Mesenchymal stem cell (in vitro differentiated cells and primary cell): ENCODE data around the gene ZBTB16.

ENCODE experiments used
- DNase-seq: peaks from one replicate; pipeline ENCODE4 v3.0.0-alpha.2; 2013
- H2AFZ ChIP-seq: one replicate; pipeline ENCODE4 v1.6.1; 2013; ENCODE audit warnings: low read depth, mild to moderate bottlenecking, control low read depth, inconsistent platforms, low read length, moderate library complexity
- H2AK5ac ChIP-seq: 2 replicates; pipeline ENCODE4 v1.6.1; 2013; ENCODE audit warnings: low read length, moderate library complexity, mild to moderate bottlenecking, inconsistent platforms; ENCODE audit not compliant: severe bottlenecking
- H2BK120ac ChIP-seq: one replicate; pipeline ENCODE4 v1.6.1; 2013; ENCODE audit warnings: low read depth, mild to moderate bottlenecking, inconsistent platforms, low read length, moderate library complexity
- H2BK12ac ChIP-seq, 2 experiments: one replicate each; pipeline ENCODE4 v1.6.1; 2013; ENCODE audit warnings: inconsistent platforms in 2 of 2, low read length in 2 of 2, mild to moderate bottlenecking in 2 of 2, moderate library complexity in 2 of 2, control low read depth in 1 of 2
- H2BK15ac ChIP-seq: one replicate; pipeline ENCODE4 v1.6.1; 2013; ENCODE audit warnings: mild to moderate bottlenecking, low read depth, inconsistent platforms; ENCODE audit not compliant: poor library complexity, severe bottlenecking
- H2BK5ac ChIP-seq: 2 replicates; pipeline ENCODE4 v1.6.1; 2013; ENCODE audit warnings: low read depth, mild to moderate bottlenecking, low read length, control low read depth, inconsistent platforms; ENCODE audit not compliant: poor library complexity, severe bottlenecking
- H3K14ac ChIP-seq, 2 experiments: one replicate each; pipeline ENCODE4 v1.6.1; 2013; ENCODE audit warnings: inconsistent platforms in 2 of 2, low read length in 2 of 2, control low read depth in 1 of 2, mild to moderate bottlenecking in 1 of 2, moderate library complexity in 1 of 2
- H3K18ac ChIP-seq, 2 experiments: one replicate each; pipeline ENCODE4 v1.6.1; 2013; ENCODE audit warnings: inconsistent platforms in 2 of 2, low read length in 2 of 2, control low read depth in 1 of 2, low read depth in 1 of 2, mild to moderate bottlenecking in 1 of 2
- H3K23ac ChIP-seq, 2 experiments: one replicate each; pipeline ENCODE4 v1.6.1; 2013; ENCODE audit warnings: inconsistent platforms in 2 of 2, low read length in 2 of 2, mild to moderate bottlenecking in 2 of 2, moderate library complexity in 2 of 2, control low read depth in 1 of 2
- H3K27ac ChIP-seq: 2 replicates; pipeline ENCODE4 v1.5.1; 2013; ENCODE audit warnings: mild to moderate bottlenecking, moderate library complexity, low read length, control low read depth, inconsistent platforms; ENCODE audit not compliant: poor library complexity, severe bottlenecking
- H3K27me3 ChIP-seq, 2 experiments: 2 replicates each; pipeline versions ENCODE4 v1.6.1 to v1.7.0; 2013; ENCODE audit warnings: low read length in 2 of 2, mild to moderate bottlenecking in 2 of 2, moderate library complexity in 2 of 2, control low read depth in 1 of 2, inconsistent platforms in 1 of 2; ENCODE audit not compliant: control insufficient read depth in 1 of 2, insufficient read depth in 1 of 2
- H3K36me3 ChIP-seq, 2 experiments: 2 replicates each; pipeline versions ENCODE4 v1.6.1 to v1.7.0; 2013; ENCODE audit warnings: low read length in 2 of 2, control low read depth in 1 of 2, inconsistent platforms in 1 of 2, low read depth in 1 of 2, mild to moderate bottlenecking in 1 of 2; ENCODE audit not compliant: insufficient read depth in 2 of 2, control insufficient read depth in 1 of 2
- H3K4ac ChIP-seq, 2 experiments: one replicate each; pipeline ENCODE4 v1.6.1; 2013; ENCODE audit warnings: inconsistent platforms in 2 of 2, low read length in 2 of 2, mild to moderate bottlenecking in 2 of 2, moderate library complexity in 2 of 2, control low read depth in 1 of 2, low read depth in 1 of 2
- H3K4me1 ChIP-seq: 2 replicates; pipeline ENCODE4 v1.6.1; 2013; ENCODE audit warnings: low read depth, low read length, control low read depth; ENCODE audit not compliant: control insufficient read depth, insufficient read depth
- H3K4me2 ChIP-seq: 2 replicates; pipeline ENCODE4 v1.6.1; 2013; ENCODE audit warnings: low read length, mild to moderate bottlenecking, inconsistent platforms; ENCODE audit not compliant: poor library complexity, severe bottlenecking
- H3K4me3 ChIP-seq, 2 experiments: 2 replicates each; pipeline versions ENCODE4 v1.5.1 to v1.7.0; 2013; ENCODE audit warnings: low read length in 2 of 2, mild to moderate bottlenecking in 2 of 2, control low read depth in 1 of 2, low read depth in 1 of 2; ENCODE audit not compliant: insufficient read depth in 1 of 2
- H3K79me1 ChIP-seq: replicated peaks from 2 replicates; pipeline ENCODE4 v1.6.1; 2013; ENCODE audit warnings: mild to moderate bottlenecking, control low read depth, low read length, inconsistent platforms; ENCODE audit not compliant: poor library complexity, severe bottlenecking
- H3K9ac ChIP-seq: 2 replicates; pipeline ENCODE4 v1.7.0; 2013; ENCODE audit warnings: mild to moderate bottlenecking, low read length, moderate library complexity
- H3K9me3 ChIP-seq: 2 replicates; pipeline ENCODE4 v1.7.0; 2013; ENCODE audit warnings: mild to moderate bottlenecking, low read length; ENCODE audit not compliant: control insufficient read depth
- H4K8ac ChIP-seq: one replicate; pipeline ENCODE4 v1.6.1; 2013; ENCODE audit warnings: inconsistent platforms, mild to moderate bottlenecking, low read length, moderate library complexity
- H4K91ac ChIP-seq: one replicate; pipeline ENCODE4 v1.6.1; 2013; ENCODE audit warnings: mild to moderate bottlenecking, low read length, inconsistent platforms
- WGBS: methylation state at CpG from one replicate; pipeline ENCODE4 v1.1.7; 2013; ENCODE audit warnings: mixed read lengths; 5-methylcytosine and 5-hydroxymethylcytosine counted together

Gene ZBTB16

GRCh38 chr11:114150671-114151070 lies 91.2 kb downstream of the ZBTB16 start:
- Histone ChIP-seq H3K9ac (no peak overlapping the region), H4K8ac (no peak overlapping the region), H3K4ac (no peak overlapping the region), H3K27me3 (peaks cover 39 to 75% of the 10 kb centered on the region in 2 experiments), H2BK5ac (no peak overlapping the region), H2AFZ (no peak overlapping the region), H3K27ac (no peak overlapping the region), H3K23ac (no peak overlapping the region), H3K9me3 (no peaks in the 10 kb centered on the region), H3K14ac (no peak overlapping the region), H3K36me3 (no peaks in the 10 kb centered on the region), H3K18ac (no peak overlapping the region), H2BK12ac (no peak overlapping the region), H3K4me2 (no peak overlapping the region), H3K4me1 (no peaks in the 10 kb centered on the region), H3K79me1 (no peaks in the 10 kb centered on the region), H2BK15ac (no peak overlapping the region), H2AK5ac (no peak overlapping the region), H2BK120ac (no peak overlapping the region), H3K4me3 (no peak overlapping the region), H4K91ac (no peak overlapping the region)
- WGBS, result 91% methylated on average over 6 of the region's 6 CpGs
- DNase-seq, result no peak

GRCh38 chr11:114151631-114152030 lies 92.1 kb downstream of the ZBTB16 start:
- peaks cover 49 to 78% of the 10 kb centered on the region in 2 experiments for H3K27me3 ChIP-seq
- H2BK5ac ChIP-seq, result no peak overlapping the region
- H3K36me3 ChIP-seq, result no peaks in the 10 kb centered on the region
- peak overlapping the region in 1 of 2 experiments; percentile 65 for H3K23ac ChIP-seq
- H2BK12ac ChIP-seq, result peak overlapping the region in 1 of 2 experiments; percentile 63
- no peak overlapping the region for H2AK5ac ChIP-seq
- H2BK120ac ChIP-seq, result no peak overlapping the region
- H2BK15ac ChIP-seq, result no peak overlapping the region
- H3K9ac ChIP-seq, result no peak overlapping the region
- H4K8ac ChIP-seq, result no peak overlapping the region
- H3K4me3 ChIP-seq, result no peak overlapping the region
- H3K14ac ChIP-seq, result no peak overlapping the region
- H3K79me1 ChIP-seq, result no peaks in the 10 kb centered on the region
- no peaks in the 10 kb centered on the region for H3K4me1 ChIP-seq
- WGBS, result 98% methylated on average over 2 of the region's 2 CpGs
- H3K27ac ChIP-seq, result no peak overlapping the region
- no peak overlapping the region for H3K4me2 ChIP-seq
- no peak overlapping the region for H2AFZ ChIP-seq
- DNase-seq, result no peak
- peak overlapping the region; percentile 28 to 37 for H3K18ac ChIP-seq
- no peak overlapping the region for H3K4ac ChIP-seq
- no peak overlapping the region for H4K91ac ChIP-seq
- no peaks in the 10 kb centered on the region for H3K9me3 ChIP-seq

GRCh38 chr11:114152162-114152561 lies 92.7 kb downstream of the ZBTB16 start:
- H3K4me3 ChIP-seq, result no peak overlapping the region
- H2AFZ ChIP-seq, result no peak overlapping the region
- no peak overlapping the region for H4K8ac ChIP-seq
- H3K27ac ChIP-seq, result no peak overlapping the region
- no peak overlapping the region for H3K4me2 ChIP-seq
- no peak overlapping the region for H2AK5ac ChIP-seq
- no peak overlapping the region for H3K14ac ChIP-seq
- H4K91ac ChIP-seq, result no peak overlapping the region
- H3K36me3 ChIP-seq, result no peaks in the 10 kb centered on the region
- no peaks in the 10 kb centered on the region for H3K4me1 ChIP-seq
- H3K18ac ChIP-seq, result no peak overlapping the region
- H2BK120ac ChIP-seq, result no peak overlapping the region
- no peak overlapping the region for H2BK5ac ChIP-seq
- H3K9ac ChIP-seq, result no peak overlapping the region
- H3K4ac ChIP-seq, result no peak overlapping the region
- H2BK12ac ChIP-seq, result no peak overlapping the region
- no peaks in the 10 kb centered on the region for H3K79me1 ChIP-seq
- H2BK15ac ChIP-seq, result no peak overlapping the region
- H3K27me3 ChIP-seq, result peaks cover 54 to 84% of the 10 kb centered on the region in 2 experiments
- H3K9me3 ChIP-seq, result no peaks in the 10 kb centered on the region
- 87% methylated on average over 3 of the region's 3 CpGs for WGBS
- no peak for DNase-seq
- H3K23ac ChIP-seq, result no peak overlapping the region

DNA sequence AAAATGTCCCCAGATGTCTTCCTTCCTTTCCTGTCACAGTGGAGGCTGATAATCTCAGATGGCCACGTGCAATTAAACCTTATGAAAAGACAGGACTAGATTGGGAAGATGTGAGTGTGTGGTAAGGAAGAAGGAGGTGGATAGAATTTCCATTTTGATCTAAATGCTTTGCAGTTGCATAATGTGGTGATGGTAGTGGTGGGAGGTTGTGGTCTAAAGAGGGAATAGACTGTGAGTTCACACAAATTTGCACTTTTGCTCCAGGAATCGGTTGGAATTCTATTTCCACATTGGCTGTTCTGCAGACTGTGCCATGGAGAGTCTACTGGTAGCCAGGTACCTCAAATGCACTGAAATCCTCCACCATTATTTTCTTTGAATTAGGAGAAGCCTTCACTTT lies 93.3 kb downstream of the ZBTB16 start:
- Histone ChIP-seq H3K27ac (no peak overlapping the region), H4K8ac (no peak overlapping the region), H2BK5ac (no peak overlapping the region), H3K4me1 (no peaks in the 10 kb centered on the region), H3K79me1 (no peaks in the 10 kb centered on the region), H2BK15ac (no peak overlapping the region), H2BK12ac (no peak overlapping the region), H3K4ac (no peak overlapping the region), H3K9me3 (no peaks in the 10 kb centered on the region), H3K14ac (no peak overlapping the region), H3K4me2 (no peak overlapping the region), H3K9ac (no peak overlapping the region), H2AK5ac (no peak overlapping the region), H2BK120ac (no peak overlapping the region), H3K23ac (no peak overlapping the region), H4K91ac (no peak overlapping the region), H2AFZ (no peak overlapping the region), H3K4me3 (no peak overlapping the region), H3K36me3 (no peaks in the 10 kb centered on the region), H3K18ac (no peak overlapping the region), H3K27me3 (peaks cover 60 to 88% of the 10 kb centered on the region in 2 experiments)
- no peak for DNase-seq
- 70% methylated on average over 2 of the region's 2 CpGs for WGBS
